Breast epithelium (tissue), 4 donors: ENCODE results near the gene FAH. TPM values are rescaled to one million over a fixed set of nuclear protein-coding genes. Genes with fewer than 3 reads are reported as not detected.

Experiments used
- DNase-seq, 2 donors: peaks; one replicate each; pipeline ENCODE4 v3.0.0-alpha.2; 2019; ENCODE audit warnings: low spot score in 2 of 2
- H3K27ac ChIP-seq, 2 donors: fragments of 200-600 bp; sonication (generic) in 1 of 2; one replicate each; pipeline ENCODE4 v1.5.1; 2016 to 2019; ENCODE audit warnings: mild to moderate bottlenecking in 1 of 2
- H3K27me3 ChIP-seq, 2 donors: fragments of 200-600 bp; sonication (generic) in 1 of 2; one replicate each; pipeline versions ENCODE4 v1.5.1 to v1.6.0; 2017 to 2019; ENCODE audit warnings: control low read depth in 1 of 2, mild to moderate bottlenecking in 1 of 2
- H3K36me3 ChIP-seq: fragments of 200-600 bp; one replicate; pipeline ENCODE4 v1.5.1; 2019
- H3K4me1 ChIP-seq, 2 donors: fragments of 200-600 bp; sonication (generic); one replicate each; pipeline ENCODE4 v1.5.1; 2016 to 2019; ENCODE audit warnings: control low read depth in 1 of 2
- H3K4me3 ChIP-seq, 3 donors: fragments of 200-600 bp; sonication (generic); 1 replicate in 2 of 3; 2 replicates in 1 of 3; pipeline ENCODE4 v1.5.1; 2016 to 2019; ENCODE audit warnings: mild to moderate bottlenecking in 3 of 3, moderate library complexity in 2 of 3
- H3K9me3 ChIP-seq, 2 donors: fragments of 200-600 bp; sonication (generic) in 1 of 2; one replicate each; pipeline ENCODE4 v1.5.1; 2016 to 2019; ENCODE audit warnings: control low read depth in 1 of 2
- POLR2A ChIP-seq: fragments of 450-650 bp; IDR thresholded peaks from one replicate; pipeline ENCODE4 v1.6.1; 2016; ENCODE audit warnings: antibody characterized with exemption, mild to moderate bottlenecking, moderate library complexity
- POLR2AphosphoS5 ChIP-seq, 3 donors: sonication (generic); formaldehyde crosslinking; IDR thresholded peaks; one replicate each; pipeline ENCODE4 v1.6.1; 2017; ENCODE audit warnings: antibody characterized with exemption in 3 of 3
- intact Hi-C: fragments of 100-400 bp; cut with DNase I; formaldehyde crosslinking; loops from one replicate; pipeline ENCODE4 v1.15.1; 2023; ENCODE audit warnings: low total_unique reads
- total RNA-seq, 3 donors: library from RNA; depleted of rRNA; stranded (reverse); fragments of >200 nt; gene quantifications; one replicate each; pipeline ENCODE4 v1.1.0, GENCODE V29; 2016
- TF ChIP-seq, protein P1 (sequence below), 3 donors: fragments of 450-650 bp; IDR thresholded peaks; one replicate each; pipeline ENCODE4 v1.5.1; 2016 to 2017; ENCODE audit warnings: antibody characterized with exemption in 3 of 3, mild to moderate bottlenecking in 3 of 3, moderate library complexity in 3 of 3

Gene FAH
- total RNA-seq, 3 donors from 2014 or later, result 48.8 to 164 (median 50.9) TPM

DNA sequence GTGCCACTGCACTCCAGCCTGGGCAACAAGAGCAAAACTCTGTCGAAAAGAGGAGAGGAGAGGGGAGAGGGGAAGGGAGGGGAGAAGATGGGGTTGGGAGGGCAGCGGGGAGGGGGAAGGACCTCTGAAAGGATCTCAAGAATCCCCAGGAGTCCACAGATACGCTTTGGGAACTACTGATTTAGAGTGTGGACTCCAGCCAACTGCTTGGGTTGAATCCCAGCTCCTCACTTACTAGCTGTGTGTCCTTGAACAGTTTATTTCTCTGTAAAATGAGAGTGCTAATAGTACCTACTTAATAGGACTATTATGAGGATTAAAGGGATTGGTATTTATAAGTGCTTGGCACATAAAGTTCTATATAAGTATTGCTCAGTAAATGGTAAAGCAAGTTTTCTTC, 45.0 kb upstream of the FAH start:
- Histone ChIP-seq H3K27me3 (no peaks in the 10 kb centered on the region), H3K4me1 (no peaks in the 10 kb centered on the region), H3K36me3 (no peaks in the 10 kb centered on the region), H3K9me3 (no peaks in the 10 kb centered on the region), H3K4me3 (no peak overlapping the region), H3K27ac (no peak overlapping the region)
- no peak for TF ChIP-seq POLR2AphosphoS5 (IDR thresholded peaks at IDR 0.05)
- TF ChIP-seq, protein P1, sequence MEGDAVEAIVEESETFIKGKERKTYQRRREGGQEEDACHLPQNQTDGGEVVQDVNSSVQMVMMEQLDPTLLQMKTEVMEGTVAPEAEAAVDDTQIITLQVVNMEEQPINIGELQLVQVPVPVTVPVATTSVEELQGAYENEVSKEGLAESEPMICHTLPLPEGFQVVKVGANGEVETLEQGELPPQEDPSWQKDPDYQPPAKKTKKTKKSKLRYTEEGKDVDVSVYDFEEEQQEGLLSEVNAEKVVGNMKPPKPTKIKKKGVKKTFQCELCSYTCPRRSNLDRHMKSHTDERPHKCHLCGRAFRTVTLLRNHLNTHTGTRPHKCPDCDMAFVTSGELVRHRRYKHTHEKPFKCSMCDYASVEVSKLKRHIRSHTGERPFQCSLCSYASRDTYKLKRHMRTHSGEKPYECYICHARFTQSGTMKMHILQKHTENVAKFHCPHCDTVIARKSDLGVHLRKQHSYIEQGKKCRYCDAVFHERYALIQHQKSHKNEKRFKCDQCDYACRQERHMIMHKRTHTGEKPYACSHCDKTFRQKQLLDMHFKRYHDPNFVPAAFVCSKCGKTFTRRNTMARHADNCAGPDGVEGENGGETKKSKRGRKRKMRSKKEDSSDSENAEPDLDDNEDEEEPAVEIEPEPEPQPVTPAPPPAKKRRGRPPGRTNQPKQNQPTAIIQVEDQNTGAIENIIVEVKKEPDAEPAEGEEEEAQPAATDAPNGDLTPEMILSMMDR (IDR thresholded peaks at IDR 0.05), result no peak
- TF ChIP-seq POLR2A, result no peak
- DNase-seq, result no peak
- intact Hi-C loops, result no loop called here

DNA sequence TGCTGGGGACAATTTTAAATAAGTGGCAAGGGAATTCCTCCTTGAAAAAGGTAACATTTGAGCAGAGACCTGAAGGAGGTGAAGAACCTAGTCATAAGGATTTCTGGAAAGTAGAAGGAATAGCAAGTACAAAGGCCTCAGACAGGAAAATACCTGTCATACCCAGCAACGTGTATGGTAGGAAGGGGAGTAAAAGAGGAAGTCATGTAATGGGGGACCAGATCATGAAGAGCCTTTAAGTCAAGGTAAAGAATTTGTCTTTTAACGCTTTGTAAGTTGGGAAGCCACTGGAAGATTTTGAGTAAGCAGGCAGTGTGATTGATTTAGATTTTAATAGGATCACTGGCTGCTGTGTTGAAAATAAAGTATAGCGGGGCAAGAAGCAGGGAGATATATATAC, 43.4 kb upstream of the FAH start:
- no peak overlapping the region for H3K4me3 ChIP-seq
- intact Hi-C loops, result no loop called here
- TF ChIP-seq, protein P1 (IDR thresholded peaks at IDR 0.05), result no peak
- TF ChIP-seq POLR2A (no peak), POLR2AphosphoS5 (IDR thresholded peaks at IDR 0.05) (no peak)
- DNase-seq, result no peak
- H3K27me3 ChIP-seq, result no peaks in the 10 kb centered on the region
- H3K4me1 ChIP-seq, result no peaks in the 10 kb centered on the region
- no peaks in the 10 kb centered on the region for H3K36me3 ChIP-seq
- no peaks in the 10 kb centered on the region for H3K9me3 ChIP-seq
- H3K27ac ChIP-seq, result no peak overlapping the region

DNA sequence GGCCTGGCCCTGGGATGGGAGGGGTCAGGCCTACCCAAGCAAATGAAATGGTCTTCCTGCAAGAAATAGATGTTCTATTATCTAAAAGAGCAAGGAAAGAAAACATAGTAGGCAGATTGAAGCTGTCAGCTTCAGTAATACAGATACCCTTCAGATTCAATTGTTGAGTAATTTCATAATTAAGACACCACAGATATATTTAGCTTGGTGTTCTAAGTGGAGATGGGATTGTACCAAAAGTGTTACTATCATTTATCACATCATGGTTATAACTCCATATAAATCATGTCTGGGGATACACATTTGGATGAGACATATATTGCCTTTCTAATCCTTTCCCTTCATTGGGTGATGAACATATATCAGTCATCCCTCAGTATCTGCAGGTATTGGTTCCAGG, 41.9 kb upstream of the FAH start:
- TF ChIP-seq, protein P1 (IDR thresholded peaks at IDR 0.05), result no peak
- TF ChIP-seq POLR2A (no peak), POLR2AphosphoS5 (IDR thresholded peaks at IDR 0.05) (no peak)
- Histone ChIP-seq H3K9me3 (no peaks in the 10 kb centered on the region), H3K4me3 (no peak overlapping the region), H3K36me3 (no peaks in the 10 kb centered on the region), H3K27me3 (no peaks in the 10 kb centered on the region), H3K4me1 (no peaks in the 10 kb centered on the region), H3K27ac (no peak overlapping the region)
- intact Hi-C loops, result no loop called here
- no peak for DNase-seq

DNA sequence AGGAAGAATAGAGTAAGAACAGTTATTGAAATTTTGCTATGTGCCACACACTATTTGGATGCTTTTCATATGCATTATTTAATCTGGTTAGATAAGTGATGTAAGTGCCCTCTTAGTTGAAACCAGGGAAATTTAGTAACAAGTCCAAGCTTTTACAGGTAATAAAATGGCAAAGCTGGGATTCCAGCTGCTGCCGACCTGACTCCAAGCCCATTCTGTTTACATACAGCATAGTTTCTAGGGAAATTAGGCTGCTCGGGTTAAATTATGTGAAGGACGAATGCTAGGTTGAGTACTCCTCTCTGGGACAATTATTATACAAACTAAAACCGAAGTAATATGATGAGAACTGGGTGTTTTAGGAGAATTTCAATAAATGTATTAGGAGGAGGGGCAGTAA, 38.7 kb upstream of the FAH start:
- intact Hi-C loops, result no loop called here
- Histone ChIP-seq H3K9me3 (no peaks in the 10 kb centered on the region), H3K27ac (no peak overlapping the region), H3K27me3 (no peaks in the 10 kb centered on the region), H3K4me3 (no peak overlapping the region), H3K4me1 (no peaks in the 10 kb centered on the region), H3K36me3 (no peaks in the 10 kb centered on the region)
- TF ChIP-seq, protein P1 (IDR thresholded peaks at IDR 0.05), result no peak
- TF ChIP-seq POLR2A (no peak), POLR2AphosphoS5 (IDR thresholded peaks at IDR 0.05) (no peak)
- DNase-seq, result no peak

DNA sequence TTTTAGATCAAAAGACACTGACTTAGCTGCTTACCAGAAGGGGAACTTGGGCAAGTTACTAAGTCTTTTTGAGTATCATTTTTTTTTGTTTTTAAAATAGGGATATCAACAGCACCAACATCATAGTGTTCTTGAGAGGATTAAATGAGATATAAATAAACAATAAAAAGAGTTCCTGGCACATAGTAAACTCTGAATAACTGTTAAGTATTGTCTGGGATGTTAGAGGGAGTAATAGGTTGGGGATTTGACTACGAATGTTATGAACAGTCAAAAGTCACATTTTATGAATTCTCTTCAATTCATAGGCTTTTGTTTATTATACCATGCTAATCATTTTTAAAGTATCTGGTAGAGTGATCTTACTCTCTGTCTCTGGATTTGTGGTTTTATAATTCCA, 37.8 kb upstream of the FAH start:
- Histone ChIP-seq H3K27me3 (no peaks in the 10 kb centered on the region), H3K4me3 (no peak overlapping the region), H3K4me1 (no peaks in the 10 kb centered on the region), H3K36me3 (no peaks in the 10 kb centered on the region), H3K9me3 (no peaks in the 10 kb centered on the region), H3K27ac (no peak overlapping the region)
- DNase-seq, result no peak
- TF ChIP-seq POLR2A (no peak), POLR2AphosphoS5 (IDR thresholded peaks at IDR 0.05) (no peak)
- TF ChIP-seq, protein P1 (IDR thresholded peaks at IDR 0.05), result no peak
- intact Hi-C loops, result no loop called here
